ENCODE data around the gene TBL1XR1. TPM values are rescaled to one million over a fixed set of nuclear protein-coding genes. Genes with fewer than 3 reads are reported as not detected.
"Not testable (repeated sequence)": the region's sequence is repeated elsewhere in the genome, so short reads cannot be mapped to it uniquely, and the experiment has no call there.

Gene TBL1XR1
- total RNA-seq, 1 experiment from 2014 or later = 119 TPM

GRCh38 chr3:177005718-177006405 lies 191.4 kb downstream of the TBL1XR1 start:
- Histone ChIP-seq H3K27me3 (ENCODE audit: control insufficient read depth, insufficient read depth, low read length) (no peaks in the 10 kb centered on the region), H3K4me3 (ENCODE audit: insufficient read depth, low read depth, low read length) (no peak overlapping the region), H3K36me3 (replicated peaks; ENCODE audit: control insufficient read depth, insufficient read depth, low read length) (no peaks in the 10 kb centered on the region)
- no peak for DNase-seq

- DNase-seq; H3K36me3 ChIP-seq (replicated peaks; ENCODE audit: control insufficient read depth, insufficient read depth, low read length); H3K27me3 ChIP-seq (ENCODE audit: control insufficient read depth, insufficient read depth, low read length); H3K4me3 ChIP-seq (ENCODE audit: insufficient read depth, low read depth, low read length): not testable (repeated sequence)
These were observed 197.1 kb downstream of the TBL1XR1 start for GRCh38 chr3:177000159-177000558.

GRCh38 chr3:176995946-176996345 lies 201.3 kb downstream of the TBL1XR1 start:
- no peak for DNase-seq
- no peak overlapping the region for H3K4me3 ChIP-seq (ENCODE audit: insufficient read depth, low read depth, low read length)
- H3K27me3 ChIP-seq (ENCODE audit: control insufficient read depth, insufficient read depth, low read length) = no peaks in the 10 kb centered on the region
- no peaks in the 10 kb centered on the region for H3K36me3 ChIP-seq (replicated peaks; ENCODE audit: control insufficient read depth, insufficient read depth, low read length)

GRCh38 chr3:176994891-176995781 lies 202.1 kb downstream of the TBL1XR1 start:
- DNase-seq = no peak
- no peak overlapping the region for H3K4me3 ChIP-seq (ENCODE audit: insufficient read depth, low read depth, low read length)
- H3K36me3 ChIP-seq (replicated peaks; ENCODE audit: control insufficient read depth, insufficient read depth, low read length) = no peaks in the 10 kb centered on the region
- no peaks in the 10 kb centered on the region for H3K27me3 ChIP-seq (ENCODE audit: control insufficient read depth, insufficient read depth, low read length)

- Histone ChIP-seq H3K36me3 (replicated peaks; ENCODE audit: control insufficient read depth, insufficient read depth, low read length) (no peaks in the 10 kb centered on the region), H3K27me3 (ENCODE audit: control insufficient read depth, insufficient read depth, low read length) (no peaks in the 10 kb centered on the region), H3K4me3 (ENCODE audit: insufficient read depth, low read depth, low read length) (no peak overlapping the region)
- no peak for DNase-seq
These were observed 202.9 kb downstream of the TBL1XR1 start for GRCh38 chr3:176994393-176994792.

- no peaks in the 10 kb centered on the region for H3K36me3 ChIP-seq (replicated peaks; ENCODE audit: control insufficient read depth, insufficient read depth, low read length)
- no peak overlapping the region for H3K4me3 ChIP-seq (ENCODE audit: insufficient read depth, low read depth, low read length)
- H3K27me3 ChIP-seq (ENCODE audit: control insufficient read depth, insufficient read depth, low read length) = no peaks in the 10 kb centered on the region
- no peak for DNase-seq
These were observed 204.3 kb downstream of the TBL1XR1 start for GRCh38 chr3:176992978-176993377.

GRCh38 chr3:176992565-176992964 lies 204.7 kb downstream of the TBL1XR1 start:
- DNase-seq = no peak
- H3K36me3 ChIP-seq (replicated peaks; ENCODE audit: control insufficient read depth, insufficient read depth, low read length) = no peaks in the 10 kb centered on the region
- H3K4me3 ChIP-seq (ENCODE audit: insufficient read depth, low read depth, low read length) = no peak overlapping the region
- no peaks in the 10 kb centered on the region for H3K27me3 ChIP-seq (ENCODE audit: control insufficient read depth, insufficient read depth, low read length)

- Histone ChIP-seq H3K4me3 (ENCODE audit: insufficient read depth, low read depth, low read length) (no peak overlapping the region), H3K36me3 (replicated peaks; ENCODE audit: control insufficient read depth, insufficient read depth, low read length) (no peaks in the 10 kb centered on the region), H3K27me3 (ENCODE audit: control insufficient read depth, insufficient read depth, low read length) (no peaks in the 10 kb centered on the region)
- DNase-seq = no peak
These were observed 208.5 kb downstream of the TBL1XR1 start for GRCh38 chr3:176988795-176989194.

- no peaks in the 10 kb centered on the region for H3K36me3 ChIP-seq (replicated peaks; ENCODE audit: control insufficient read depth, insufficient read depth, low read length)
- H3K27me3 ChIP-seq (ENCODE audit: control insufficient read depth, insufficient read depth, low read length) = no peaks in the 10 kb centered on the region
- H3K4me3 ChIP-seq (ENCODE audit: insufficient read depth, low read depth, low read length) = no peak overlapping the region
- DNase-seq = no peak
These were observed 209.2 kb downstream of the TBL1XR1 start for GRCh38 chr3:176987901-176988650.

GRCh38 chr3:176978441-176978840 lies 218.8 kb downstream of the TBL1XR1 start:
- Histone ChIP-seq H3K27me3 (ENCODE audit: control insufficient read depth, insufficient read depth, low read length) (no peaks in the 10 kb centered on the region), H3K36me3 (replicated peaks; ENCODE audit: control insufficient read depth, insufficient read depth, low read length) (no peaks in the 10 kb centered on the region), H3K4me3 (ENCODE audit: insufficient read depth, low read depth, low read length) (no peak overlapping the region)
- DNase-seq = no peak

- no peak for DNase-seq
- Histone ChIP-seq H3K4me3 (ENCODE audit: insufficient read depth, low read depth, low read length) (no peak overlapping the region), H3K27me3 (ENCODE audit: control insufficient read depth, insufficient read depth, low read length) (no peaks in the 10 kb centered on the region), H3K36me3 (replicated peaks; ENCODE audit: control insufficient read depth, insufficient read depth, low read length) (no peaks in the 10 kb centered on the region)
These were observed 220.0 kb downstream of the TBL1XR1 start for GRCh38 chr3:176977331-176977730.

GRCh38 chr3:176976586-176976985 lies 220.7 kb downstream of the TBL1XR1 start:
- no peak for DNase-seq
- Histone ChIP-seq H3K4me3 (ENCODE audit: insufficient read depth, low read depth, low read length) (no peak overlapping the region), H3K27me3 (ENCODE audit: control insufficient read depth, insufficient read depth, low read length) (no peaks in the 10 kb centered on the region), H3K36me3 (replicated peaks; ENCODE audit: control insufficient read depth, insufficient read depth, low read length) (no peaks in the 10 kb centered on the region)

GRCh38 chr3:176974279-176974678 lies 223.0 kb downstream of the TBL1XR1 start:
- DNase-seq = no peak
- Histone ChIP-seq H3K27me3 (ENCODE audit: control insufficient read depth, insufficient read depth, low read length) (no peaks in the 10 kb centered on the region), H3K36me3 (replicated peaks; ENCODE audit: control insufficient read depth, insufficient read depth, low read length) (no peaks in the 10 kb centered on the region), H3K4me3 (ENCODE audit: insufficient read depth, low read depth, low read length) (no peak overlapping the region)

- Histone ChIP-seq H3K4me3 (ENCODE audit: insufficient read depth, low read depth, low read length) (no peak overlapping the region), H3K27me3 (ENCODE audit: control insufficient read depth, insufficient read depth, low read length) (no peaks in the 10 kb centered on the region), H3K36me3 (replicated peaks; ENCODE audit: control insufficient read depth, insufficient read depth, low read length) (no peaks in the 10 kb centered on the region)
- DNase-seq = no peak
These were observed 225.6 kb downstream of the TBL1XR1 start for GRCh38 chr3:176971613-176972174.

All from H7 (cell line).